Measurements from ENCODE around the gene SLC4A1.

SLC4A1 gene

DNA sequence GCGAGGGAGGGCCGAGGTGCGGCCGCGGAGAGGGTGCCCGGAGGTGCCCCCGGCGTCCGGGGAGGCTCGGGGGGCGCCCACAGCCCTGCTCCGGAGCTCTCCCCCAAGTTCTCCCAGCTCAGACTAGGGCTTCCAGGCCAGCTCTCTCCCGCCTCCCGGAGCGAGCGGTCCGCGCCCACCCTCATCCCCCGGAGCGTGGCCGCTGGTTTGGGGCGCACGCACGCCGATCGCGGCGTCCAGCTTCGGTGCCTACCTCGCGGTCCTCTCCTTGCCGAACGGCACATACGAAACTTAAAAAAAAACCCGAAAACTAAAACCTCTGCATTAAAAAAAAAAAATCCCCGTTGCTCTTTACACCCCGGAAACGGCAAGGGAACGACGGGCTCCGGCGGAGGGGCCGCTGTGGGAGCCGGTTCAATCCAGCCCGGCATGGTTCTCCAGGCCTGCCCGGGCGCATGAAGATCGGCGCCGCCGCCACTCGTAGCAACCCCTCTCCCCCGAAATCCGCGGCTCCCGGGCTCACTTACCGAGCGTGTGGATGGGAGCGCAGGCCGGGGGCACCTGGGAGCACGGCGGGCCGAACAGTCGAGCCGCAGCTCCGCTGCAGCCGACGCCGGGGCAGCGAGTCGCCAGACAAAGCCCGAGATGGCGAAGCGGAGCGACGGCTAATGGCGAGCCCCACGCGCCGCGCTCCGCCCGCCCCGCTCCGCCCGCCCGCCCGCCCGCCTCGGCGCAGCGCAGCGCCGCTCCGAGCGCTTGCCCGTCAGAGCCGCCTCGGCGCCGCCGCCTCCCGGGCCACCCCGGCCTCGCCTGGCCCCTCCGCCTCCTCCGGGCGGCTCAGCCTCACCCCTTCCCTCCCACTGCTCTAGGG lies 47.5 kb downstream of the SLC4A1 start:
- DNase-seq (ENCODE audit: low read depth in 2 of 2): peak; percentile 28 to 55

GRCh38 chr17:44219616-44220212 lies 48.2 kb downstream of the SLC4A1 start, which contains the start of gene UBTF:
Gene UBTF, minus strand, starts transcription at chr17:44219675. Its CDS starts 1,446 bp downstream, at chr17:44218229.
- DNase-seq (ENCODE audit: low read depth in 2 of 2): peak; percentile 56 to 58

DNA sequence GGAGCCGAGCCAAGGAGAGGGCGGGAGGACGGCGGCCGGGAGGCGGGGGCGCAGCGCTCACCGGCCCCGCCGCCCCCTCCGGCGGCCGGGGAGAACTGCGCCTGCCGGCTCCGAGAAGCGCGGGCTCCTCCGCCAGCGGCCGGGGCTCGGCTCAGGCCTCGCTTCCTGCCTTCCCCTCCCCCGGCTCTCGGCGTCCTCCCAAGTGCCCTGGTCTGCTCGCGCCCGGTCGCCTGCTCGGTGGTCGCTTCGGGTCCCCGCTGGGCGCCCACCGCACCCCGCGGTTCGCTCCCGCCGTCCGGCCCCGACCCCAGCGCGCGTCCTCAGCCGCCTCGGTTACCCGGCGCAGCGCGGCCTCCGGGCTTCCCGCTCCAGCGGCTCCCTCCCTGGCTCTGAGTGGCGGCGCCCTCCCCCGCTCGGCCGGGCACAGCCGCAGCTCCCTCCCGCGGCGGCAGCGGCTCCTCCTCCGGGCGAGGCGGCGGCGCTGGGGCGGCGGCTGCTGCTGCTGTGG lies 48.8 kb downstream of the SLC4A1 start:
- DNase-seq (ENCODE audit: low read depth in 2 of 2): peak; percentile 53 to 65

GRCh38 chr17:44218344-44219107 lies 49.4 kb downstream of the SLC4A1 start:
- peak; percentile 81 to 84 for DNase-seq (ENCODE audit: low read depth in 2 of 2)

DNA sequence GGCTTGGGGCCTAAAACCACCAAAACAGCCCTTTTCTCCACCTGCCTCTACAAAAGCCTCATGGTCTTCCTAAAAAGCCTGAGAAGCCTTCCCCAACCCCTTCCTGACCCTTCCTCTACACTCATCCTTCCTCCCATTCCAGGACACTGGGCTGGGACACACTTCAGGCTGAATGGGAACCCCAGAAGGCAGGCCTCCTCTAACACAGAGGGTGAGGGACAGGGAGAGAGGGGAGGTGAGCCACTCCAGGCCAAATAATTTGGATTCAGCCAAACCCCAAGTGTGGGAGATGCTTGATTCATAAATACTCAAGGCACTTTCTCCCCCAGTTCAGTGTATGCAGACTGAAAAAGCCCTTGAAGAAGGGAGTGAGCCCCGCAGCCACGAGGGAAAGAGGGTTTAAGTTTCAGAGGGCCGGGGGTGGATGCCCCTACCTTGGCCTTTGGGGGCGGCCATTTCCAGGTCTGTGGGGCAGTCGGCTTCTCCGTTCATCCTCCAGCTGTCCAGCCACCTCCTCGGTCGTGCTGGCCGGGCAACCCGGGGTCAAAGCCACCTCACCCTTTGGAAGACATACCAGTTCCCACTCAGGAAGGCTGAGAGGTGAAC lies 50.1 kb downstream of the SLC4A1 start:
- DNase-seq (ENCODE audit: low read depth in 2 of 2): no peak

DNA sequence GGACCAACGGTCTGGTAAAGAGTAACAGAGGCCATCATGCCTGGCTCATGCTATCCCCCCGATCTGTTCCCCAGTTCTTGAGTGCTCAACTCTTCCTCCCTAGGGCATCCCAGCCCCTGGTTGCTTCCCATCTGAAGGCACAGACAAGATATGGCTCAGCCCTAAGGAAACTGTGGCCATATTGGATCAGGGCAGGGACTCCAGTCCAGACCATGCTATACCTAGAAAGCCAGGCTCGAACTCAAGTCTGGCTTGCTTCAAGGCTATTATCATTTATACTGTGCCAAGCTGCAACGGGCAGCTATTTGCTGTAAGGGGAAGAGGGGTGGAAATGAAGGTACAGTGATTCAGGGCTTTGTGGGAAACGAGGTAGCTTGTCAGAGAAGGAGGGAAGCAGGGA lies 51.2 kb downstream of the SLC4A1 start:
- DNase-seq (ENCODE audit: low read depth in 2 of 2): no peak

GRCh38 chr17:44216173-44216572 lies 51.8 kb downstream of the SLC4A1 start:
- DNase-seq (ENCODE audit: low read depth in 2 of 2): no peak

DNA sequence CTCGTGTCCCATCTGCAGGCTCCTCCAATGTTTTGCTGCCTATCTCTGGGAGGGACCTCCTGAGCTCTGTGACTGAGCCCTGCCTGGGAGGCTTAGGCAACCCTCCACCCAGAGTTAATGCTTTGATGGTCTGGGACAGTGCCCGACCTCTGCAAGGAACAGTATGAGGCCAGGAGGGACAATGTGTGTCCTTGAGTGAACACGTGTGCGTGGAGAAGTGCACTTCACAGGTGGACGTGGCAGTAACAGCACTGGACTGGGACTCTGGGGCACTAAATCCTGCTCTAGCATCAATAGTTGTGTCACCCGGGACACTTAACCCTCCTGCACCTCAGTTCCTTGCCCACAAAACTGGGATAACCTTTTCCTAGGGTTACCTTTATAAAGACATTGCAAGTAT lies 53.0 kb downstream of the SLC4A1 start:
- DNase-seq (ENCODE audit: low read depth in 2 of 2): no peak

- no peak for DNase-seq (ENCODE audit: low read depth in 2 of 2)
Measured at GRCh38 chr17:44214230-44214494, 53.8 kb downstream of the SLC4A1 start.

- no peak for DNase-seq (ENCODE audit: low read depth in 2 of 2)
Measured at GRCh38 chr17:44213403-44214229, 54.3 kb downstream of the SLC4A1 start.

DNA sequence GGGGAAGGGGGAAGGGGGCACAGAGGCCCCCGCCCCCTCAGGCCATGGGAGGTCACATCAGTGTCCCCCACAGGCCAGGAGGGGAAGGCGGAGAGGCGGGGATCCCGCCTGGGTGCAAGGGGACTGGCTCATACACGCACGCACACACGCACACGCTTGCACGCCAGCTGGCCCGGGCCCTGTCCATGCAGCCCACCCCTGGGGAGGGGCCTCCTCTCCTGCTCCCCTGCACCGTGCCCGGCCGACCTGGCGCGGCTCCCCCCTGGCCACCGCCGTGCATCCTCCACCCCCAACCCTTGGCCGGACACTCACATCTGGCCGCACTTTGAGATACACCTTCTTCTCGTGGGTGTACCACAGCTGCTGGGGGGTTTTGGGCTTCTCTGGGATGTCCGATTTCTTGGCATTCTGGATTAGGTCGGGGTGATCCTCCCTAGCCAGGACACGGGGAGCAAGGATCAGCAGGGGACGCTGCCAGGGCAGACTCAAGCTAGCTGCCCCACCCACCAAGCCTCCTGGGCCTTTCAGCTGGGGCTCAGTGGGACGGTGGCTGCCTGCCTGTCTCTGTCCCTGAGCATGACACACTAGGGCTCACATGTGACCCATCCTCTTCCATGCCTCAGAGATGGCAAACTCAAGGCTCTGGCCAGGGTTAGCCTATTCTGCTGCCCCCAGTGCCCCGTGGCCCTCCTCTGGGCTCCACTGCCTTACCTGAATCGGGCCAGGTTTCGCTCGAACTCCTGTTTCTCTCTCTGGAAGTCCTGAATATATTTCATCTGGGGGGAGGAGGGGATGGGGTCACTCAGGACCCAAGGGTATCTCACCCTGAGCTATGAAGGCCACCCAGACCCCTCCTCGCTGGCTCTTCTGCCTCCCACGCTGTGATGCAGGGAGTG lies 55.2 kb downstream of the SLC4A1 start:
- DNase-seq (ENCODE audit: low read depth in 2 of 2): no peak

GRCh38 chr17:44211281-44212265 lies 56.4 kb downstream of the SLC4A1 start:
- no peak for DNase-seq (ENCODE audit: low read depth in 2 of 2)

- DNase-seq (ENCODE audit: low read depth in 2 of 2): peak; percentile 87
Measured at GRCh38 chr17:44210342-44211192, 57.4 kb downstream of the SLC4A1 start.

- no peak for DNase-seq (ENCODE audit: low read depth in 2 of 2)
Measured at GRCh38 chr17:44209786-44210341, 58.1 kb downstream of the SLC4A1 start.

DNA sequence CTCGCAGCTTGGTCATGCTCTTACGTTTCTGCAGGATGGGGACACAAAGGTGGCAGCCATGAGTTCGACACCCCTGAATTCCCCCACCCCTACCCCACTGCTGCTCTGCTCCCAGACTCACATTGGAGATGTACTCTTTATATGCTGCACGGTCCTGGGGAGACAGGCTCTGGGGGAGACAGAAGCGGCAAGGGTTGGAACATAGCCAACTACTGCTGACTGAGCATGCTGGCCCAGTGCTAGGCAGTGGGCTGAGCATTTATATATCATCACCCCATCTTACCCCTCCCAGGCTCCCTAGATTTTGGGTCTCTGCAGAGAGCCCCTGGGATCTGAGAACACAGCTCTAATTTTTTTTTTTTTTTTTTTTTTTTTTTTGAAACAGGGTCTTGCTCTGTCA lies 60.2 kb downstream of the SLC4A1 start:
- DNase-seq (ENCODE audit: low read depth in 2 of 2): no peak

DNA sequence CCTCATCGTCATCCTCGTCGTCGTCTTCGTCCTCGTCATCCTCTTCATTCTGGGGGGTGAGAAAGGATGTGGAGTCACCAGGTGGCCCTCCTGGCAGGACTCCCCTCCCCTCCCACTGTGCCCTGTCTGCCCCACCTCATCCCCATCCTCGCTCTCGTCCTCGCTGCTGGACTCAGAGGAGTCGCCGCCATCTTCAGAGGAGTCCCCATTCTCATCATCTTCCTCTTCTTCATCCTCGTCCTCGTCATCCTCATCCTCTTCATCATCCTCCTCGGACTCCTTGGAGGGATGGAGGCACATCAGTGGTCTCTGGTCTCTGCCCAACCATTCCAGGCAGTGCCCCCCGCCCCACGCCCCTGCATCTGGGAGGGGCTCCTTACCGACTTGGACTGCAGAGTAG lies 60.6 kb downstream of the SLC4A1 start:
- DNase-seq (ENCODE audit: low read depth in 2 of 2): no peak

DNA sequence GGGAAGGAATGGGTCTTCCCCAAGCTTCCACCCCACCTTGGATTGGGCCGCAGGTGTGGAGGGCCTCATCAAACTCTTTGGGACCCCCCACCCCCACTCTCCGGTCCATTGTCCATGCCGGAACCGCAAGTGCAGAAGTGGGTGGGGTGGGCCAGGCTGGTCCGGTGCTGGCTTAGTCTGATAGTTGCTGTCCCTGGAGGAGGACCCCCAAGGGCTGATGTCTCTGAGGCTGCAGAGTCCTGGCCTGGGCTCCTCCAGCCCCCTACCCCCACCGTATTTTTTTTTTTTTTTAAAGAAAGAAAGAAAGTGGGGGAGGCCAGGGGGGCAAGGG lies 61.1 kb downstream of the SLC4A1 start:
- no peak for DNase-seq (ENCODE audit: low read depth in 2 of 2)

Data from stimulated activated CD4-positive, alpha-beta T cell treated with anti-CD3 and anti-CD28 coated beads, Interleukin-1b, Interleukin-23, amount 100 ng/mL, for 4 hours (primary cell).